Testis (tissue), 2 donors: ENCODE data around the gene OSCP1.

ENCODE experiments used
- POLR2A ChIP-seq: fragments of 450-650 bp; IDR thresholded peaks from one replicate; pipeline ENCODE4 v1.6.1; 2017; ENCODE audit warnings: antibody characterized with exemption, mild to moderate bottlenecking, moderate library complexity
- TF ChIP-seq, protein P1 (sequence below), 3 experiments: fragments of 450-650 bp in 2 of 3; fragments of 200-600 bp in 1 of 3; sonication (generic) in 1 of 3; IDR thresholded peaks; one replicate each; pipeline ENCODE4 v1.5.1; 2016 to 2019; ENCODE audit warnings: antibody characterized with exemption in 3 of 3, mild to moderate bottlenecking in 2 of 3, moderate library complexity in 1 of 3

DNA sequence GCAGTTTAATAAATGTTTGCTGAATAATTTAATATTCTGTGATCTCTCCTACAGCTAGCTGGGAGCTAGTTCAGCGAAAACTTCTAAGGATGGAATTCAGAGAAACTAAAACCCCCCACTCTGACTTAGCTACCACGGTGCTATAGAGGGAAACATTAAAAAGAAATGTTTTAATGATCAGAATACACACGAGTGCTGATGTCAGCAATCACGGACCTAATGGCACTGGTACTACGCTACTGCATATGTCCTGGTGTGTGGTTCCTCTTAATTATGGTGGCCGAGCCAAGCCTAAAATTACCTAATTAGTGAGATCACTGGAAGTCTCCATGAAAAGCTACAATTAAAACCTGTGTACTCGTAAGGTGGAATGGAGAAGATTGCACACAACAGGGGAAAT, 28.6 kb downstream of the OSCP1 start:
- TF ChIP-seq, protein P1, sequence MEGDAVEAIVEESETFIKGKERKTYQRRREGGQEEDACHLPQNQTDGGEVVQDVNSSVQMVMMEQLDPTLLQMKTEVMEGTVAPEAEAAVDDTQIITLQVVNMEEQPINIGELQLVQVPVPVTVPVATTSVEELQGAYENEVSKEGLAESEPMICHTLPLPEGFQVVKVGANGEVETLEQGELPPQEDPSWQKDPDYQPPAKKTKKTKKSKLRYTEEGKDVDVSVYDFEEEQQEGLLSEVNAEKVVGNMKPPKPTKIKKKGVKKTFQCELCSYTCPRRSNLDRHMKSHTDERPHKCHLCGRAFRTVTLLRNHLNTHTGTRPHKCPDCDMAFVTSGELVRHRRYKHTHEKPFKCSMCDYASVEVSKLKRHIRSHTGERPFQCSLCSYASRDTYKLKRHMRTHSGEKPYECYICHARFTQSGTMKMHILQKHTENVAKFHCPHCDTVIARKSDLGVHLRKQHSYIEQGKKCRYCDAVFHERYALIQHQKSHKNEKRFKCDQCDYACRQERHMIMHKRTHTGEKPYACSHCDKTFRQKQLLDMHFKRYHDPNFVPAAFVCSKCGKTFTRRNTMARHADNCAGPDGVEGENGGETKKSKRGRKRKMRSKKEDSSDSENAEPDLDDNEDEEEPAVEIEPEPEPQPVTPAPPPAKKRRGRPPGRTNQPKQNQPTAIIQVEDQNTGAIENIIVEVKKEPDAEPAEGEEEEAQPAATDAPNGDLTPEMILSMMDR (IDR thresholded peaks at IDR 0.05) = no peak
- no peak for TF ChIP-seq POLR2A
